ENCODE measurements around the gene GIT1.

DNA sequence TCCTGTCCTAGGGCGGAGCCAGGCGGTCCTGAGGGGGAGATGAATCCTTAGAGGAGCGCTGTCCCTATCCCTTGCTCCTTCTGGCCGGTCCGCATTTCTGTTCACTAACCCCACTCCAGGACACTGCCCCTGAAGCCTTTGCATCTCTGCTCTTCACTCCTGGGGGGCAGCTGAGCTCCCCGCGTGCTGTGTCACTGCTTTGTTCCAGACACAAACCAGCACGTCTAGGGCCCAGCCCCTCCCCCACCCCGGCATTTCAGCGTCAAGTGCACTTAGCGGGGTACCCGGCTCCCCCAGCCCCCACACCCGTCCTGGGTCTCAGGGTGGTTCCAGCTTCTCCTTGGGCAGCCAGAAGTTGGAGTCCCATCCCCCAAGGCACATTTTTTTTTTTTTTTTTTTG lies 24.4 kb upstream of the GIT1 start:
- TF ChIP-seq, protein P1, sequence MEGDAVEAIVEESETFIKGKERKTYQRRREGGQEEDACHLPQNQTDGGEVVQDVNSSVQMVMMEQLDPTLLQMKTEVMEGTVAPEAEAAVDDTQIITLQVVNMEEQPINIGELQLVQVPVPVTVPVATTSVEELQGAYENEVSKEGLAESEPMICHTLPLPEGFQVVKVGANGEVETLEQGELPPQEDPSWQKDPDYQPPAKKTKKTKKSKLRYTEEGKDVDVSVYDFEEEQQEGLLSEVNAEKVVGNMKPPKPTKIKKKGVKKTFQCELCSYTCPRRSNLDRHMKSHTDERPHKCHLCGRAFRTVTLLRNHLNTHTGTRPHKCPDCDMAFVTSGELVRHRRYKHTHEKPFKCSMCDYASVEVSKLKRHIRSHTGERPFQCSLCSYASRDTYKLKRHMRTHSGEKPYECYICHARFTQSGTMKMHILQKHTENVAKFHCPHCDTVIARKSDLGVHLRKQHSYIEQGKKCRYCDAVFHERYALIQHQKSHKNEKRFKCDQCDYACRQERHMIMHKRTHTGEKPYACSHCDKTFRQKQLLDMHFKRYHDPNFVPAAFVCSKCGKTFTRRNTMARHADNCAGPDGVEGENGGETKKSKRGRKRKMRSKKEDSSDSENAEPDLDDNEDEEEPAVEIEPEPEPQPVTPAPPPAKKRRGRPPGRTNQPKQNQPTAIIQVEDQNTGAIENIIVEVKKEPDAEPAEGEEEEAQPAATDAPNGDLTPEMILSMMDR (conservative IDR thresholded peaks at IDR 0.05; ENCODE audit: low read depth, low read length), result no peak
- TF ChIP-seq EZH2 (IDR thresholded peaks at IDR 0.05; ENCODE audit: low read length, unreplicated experiment), result no peak
- no peak for TF ChIP-seq EZH2phosphoT487 (IDR thresholded peaks at IDR 0.05; ENCODE audit: borderline replicate concordance, low read length)
